K562 (cell line): ENCODE data around the gene EML3. TPM values are rescaled to one million over a fixed set of nuclear protein-coding genes. Genes with fewer than 3 reads are reported as not detected.

Experiments
- AFF4 ChIP-seq: sonication (generic); formaldehyde crosslinking; IDR thresholded peaks from 2 replicates; pipeline ENCODE4 v1.8.0; 2023; ENCODE audit warnings: mild to moderate bottlenecking, missing genetic modification reagents
- FOXJ2 ChIP-seq: fragments of 200-800 bp; sonication (Bioruptor generic); IDR thresholded peaks from 2 replicates; pipeline ENCODE4 v1.6.1; 2016; ENCODE audit warnings: missing genetic modification characterization, missing compliant biosample characterization
- GABPB2 ChIP-seq: fragments of 250-450 bp; sonication (Bioruptor Pico); conservative IDR thresholded peaks from 2 replicates; pipeline ENCODE4 v1.5.1; 2021; ENCODE audit warnings: mild to moderate bottlenecking
- HSF4 ChIP-seq: fragments of 250-450 bp; sonication (Bioruptor Pico); IDR thresholded peaks from 2 replicates; pipeline ENCODE4 v2.1.2; 2022; ENCODE audit warnings: mild to moderate bottlenecking, moderate library complexity, borderline replicate concordance
- MBD1 ChIP-seq: fragments of 250-450 bp; sonication (Bioruptor Pico); IDR thresholded peaks from 2 replicates; pipeline ENCODE4 v1.8.0; 2022; ENCODE audit warnings: inconsistent platforms
- MBD2 ChIP-seq: sonication (generic); IDR thresholded peaks from 2 replicates; pipeline ENCODE4 v1.6.1; 2016; ENCODE audit warnings: low read depth, borderline replicate concordance
- MTF1 ChIP-seq: fragments of 250-450 bp; sonication (Bioruptor Pico); IDR thresholded peaks from 2 replicates; pipeline ENCODE4 v1.9.0; 2021; ENCODE audit warnings: moderate library complexity, mild to moderate bottlenecking, inconsistent platforms, borderline replicate concordance
- MYBL2 ChIP-seq, 2 experiments: fragments of 450-650 bp in 1 of 2; sonication (generic) in 1 of 2; formaldehyde crosslinking in 1 of 2; IDR thresholded peaks; 2 replicates each; pipeline versions ENCODE4 v1.6.1 to v1.8.1; 2017 to 2022; ENCODE audit warnings: borderline replicate concordance in 1 of 2, inconsistent platforms in 1 of 2, low read depth in 1 of 2, mild to moderate bottlenecking in 1 of 2, missing genetic modification reagents in 1 of 2, moderate library complexity in 1 of 2
- NFE2 ChIP-seq: IDR thresholded peaks from 2 replicates; pipeline ENCODE4 v1.6.1; 2014; ENCODE audit warnings: antibody characterized with exemption, low read depth
- POLR2B ChIP-seq: fragments of 450-650 bp; IDR thresholded peaks from 2 replicates; pipeline ENCODE4 v1.6.1; 2018; ENCODE audit warnings: low read depth; ENCODE audit not compliant: partially characterized antibody
- RNF2 ChIP-seq: sonication (generic); IDR thresholded peaks from 2 replicates; pipeline ENCODE4 v1.6.1; 2016
- SAFB ChIP-seq: fragments of 200-400 bp; formaldehyde crosslinking; IDR thresholded peaks from 2 replicates; pipeline ENCODE4 v1.6.1; 2017; ENCODE audit warnings: low read depth, low read length, borderline replicate concordance
- STAT5A ChIP-seq: IDR thresholded peaks from 2 replicates; pipeline ENCODE4 v1.6.1; 2012; ENCODE audit warnings: low read length, inconsistent platforms, borderline replicate concordance
- TGIF2 ChIP-seq: sonication (generic); formaldehyde crosslinking; IDR thresholded peaks from 2 replicates; pipeline ENCODE4 v1.8.1; 2022; ENCODE audit warnings: mild to moderate bottlenecking, missing genetic modification reagents, moderate library complexity
- THAP7 ChIP-seq: fragments of 250-450 bp; sonication (Bioruptor Pico); IDR thresholded peaks from 2 replicates; pipeline ENCODE4 v1.5.0; 2021
- THRAP3 ChIP-seq: fragments of 450-650 bp; IDR thresholded peaks from 2 replicates; pipeline ENCODE4 v1.6.1; 2016; ENCODE audit warnings: mild to moderate bottlenecking, inconsistent platforms, borderline replicate concordance
- U2AF1 ChIP-seq: fragments of 200-400 bp; formaldehyde crosslinking; optimal IDR thresholded peaks from 2 replicates; pipeline ENCODE3; 2017; ENCODE audit warnings: mild to moderate bottlenecking, low read depth, low read length, moderate library complexity
- ZBTB7A ChIP-seq: IDR thresholded peaks from 2 replicates; pipeline ENCODE4 v1.6.1; 2011; ENCODE audit warnings: low read depth, mild to moderate bottlenecking, low read length, moderate library complexity, borderline replicate concordance; ENCODE audit not compliant: control insufficient read depth
- ZNF239 ChIP-seq: fragments of 250-450 bp; sonication (Bioruptor Pico); IDR thresholded peaks from 2 replicates; pipeline ENCODE4 v1.4.0; 2020; ENCODE audit warnings: mild to moderate bottlenecking
- ZNF41 ChIP-seq: fragments of 250-450 bp; sonication (Bioruptor Pico); conservative IDR thresholded peaks from 2 replicates; pipeline ENCODE4 v1.4.0; 2020; ENCODE audit warnings: mild to moderate bottlenecking
- ZNF511 ChIP-seq: sonication (generic); formaldehyde crosslinking; IDR thresholded peaks from 2 replicates; pipeline ENCODE4 v1.8.0; 2022; ENCODE audit warnings: mild to moderate bottlenecking, missing genetic modification reagents
- polyA plus RNA-seq, 8 experiments: library from polyadenylated mRNA; depleted of rRNA in 4 of 8; stranded (reverse) in 5 of 8; unstranded in 3 of 8; fragments of >200 nt; fragmentation: Nextera tagmentation in 2 of 8; fragmentation: Illumina TruSeq in 1 of 8; extraction: Ambion mirVana in 2 of 8; extraction: Trizol in 1 of 8; gene quantifications; 2 replicates each; pipeline versions ENCODE4 v1.2.1 to v1.2.3, GENCODE V29; 2011 to 2014; ENCODE audit warnings: inconsistent platforms in 1 of 8, missing spikeins in 1 of 8
- total RNA-seq, 7 experiments: library from RNA; depleted of rRNA in 6 of 7; stranded (reverse); fragments of >200 nt in 6 of 7; fragmentation: Illumina TruSeq in 2 of 7; extraction: Trizol in 2 of 7; gene quantifications; 2 replicates each; pipeline versions ENCODE4 v1.2.1 to v1.2.3, GENCODE V29; 2011 to 2021; ENCODE audit warnings: low replicate concordance in 1 of 7

The EML3 gene
- total and polyA plus RNA-seq, 9 of the 15 experiments (the other 6 are each of a cell fraction or from before 2014, with no cell fraction given) = 0.32 to 90.5 (median 26.4) TPM

- TF ChIP-seq HSF4 (CRISPR knock-in tag) (no peak), THRAP3 (no peak), THAP7 (no peak), NFE2 (no peak), SAFB (no peak), ZBTB7A (no peak), ZNF239 (no peak), MBD1 (CRISPR knock-in tag) (no peak), MTF1 (CRISPR knock-in tag) (no peak), MBD2 (no peak), RNF2 (no peak), POLR2B (no peak), U2AF1 (no peak), ZNF511 (CRISPR knock-in tag) (peak; percentile 38; the same call in 1 of the 2 replicates), TGIF2 (CRISPR knock-in tag) (no peak), GABPB2 (CRISPR knock-in tag) (no peak), ZNF41 (CRISPR knock-in tag) (no peak), AFF4 (CRISPR knock-in tag) (no peak), MYBL2 (IDR thresholded peaks at IDR 0.05; ENCODE audit: low read depth) (no peak), MYBL2 (CRISPR knock-in tag; IDR thresholded peaks at IDR 0.05; ENCODE audit: borderline replicate concordance) (no peak), STAT5A (no peak), FOXJ2 (tag) (no peak)
These were observed 51.9 kb downstream of the EML3 start (continued) for GRCh38 chr11:62560566-62561103.
